Measurements from ENCODE around the gene DYNC2H1.
A peak's percentile ranks its signal among the peaks of the same experiment; 100 is the strongest.

Gene DYNC2H1

DNA sequence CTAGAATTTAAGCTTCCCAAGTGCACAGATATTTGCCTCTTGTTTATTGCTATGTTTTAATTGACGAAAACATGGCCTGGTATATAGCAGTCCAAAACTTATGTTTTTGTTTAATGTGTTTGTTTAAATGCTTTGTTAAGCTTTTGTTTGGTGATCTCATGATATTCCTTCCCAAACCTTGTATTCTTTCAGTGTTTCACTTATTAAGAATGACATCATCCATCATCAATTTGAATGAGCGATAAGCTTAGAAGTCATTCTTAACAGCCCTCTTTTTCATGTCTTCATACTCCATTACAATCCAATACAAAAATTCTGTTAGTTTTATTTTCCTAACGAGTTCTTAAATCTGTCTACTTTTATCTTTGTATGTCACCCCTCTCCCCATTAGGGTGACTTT lies 206.0 kb downstream of the DYNC2H1 start:
- no peaks in the 10 kb centered on the region for H3K36me3 ChIP-seq (ENCODE audit: control insufficient read depth, insufficient read depth, low read length)
- no peak overlapping the region for H3K4me3 ChIP-seq (ENCODE audit: insufficient read depth, low read depth, low read length, poor library complexity, severe bottlenecking)
- DNase-seq = no peak
- H3K9me3 ChIP-seq (ENCODE audit: control insufficient read depth, low read length) = no peaks in the 10 kb centered on the region
- no peaks in the 10 kb centered on the region for H3K27me3 ChIP-seq (replicated peaks; ENCODE audit: control insufficient read depth, insufficient read depth, low read length, poor library complexity, severe bottlenecking)
- no peaks in the 10 kb centered on the region for H3K4me1 ChIP-seq (ENCODE audit: control insufficient read depth, insufficient read depth, low read length, poor library complexity, severe bottlenecking)
- no peak overlapping the region for H3K27ac ChIP-seq (ENCODE audit: insufficient read depth, low read length, poor library complexity, severe bottlenecking)

DNA sequence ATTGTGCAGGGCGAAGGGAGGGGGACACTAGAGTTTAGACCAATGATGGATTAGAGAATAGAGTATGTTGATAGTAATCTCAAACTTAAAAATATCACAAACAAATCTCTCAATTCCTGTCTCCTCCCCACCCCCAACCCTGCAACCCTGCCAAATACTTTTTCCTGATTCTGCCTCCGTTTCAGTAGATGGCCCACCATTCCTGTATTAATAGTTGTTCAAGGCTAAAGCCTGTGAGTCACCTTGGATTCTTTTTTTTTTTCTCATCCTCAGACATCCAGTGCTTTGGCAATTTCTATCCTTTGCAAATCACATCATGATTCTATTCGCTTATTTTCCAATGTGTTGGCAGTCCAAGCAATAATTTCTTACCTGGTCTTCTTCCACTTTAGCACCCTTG lies 207.9 kb downstream of the DYNC2H1 start:
- no peaks in the 10 kb centered on the region for H3K27me3 ChIP-seq (replicated peaks; ENCODE audit: control insufficient read depth, insufficient read depth, low read length, poor library complexity, severe bottlenecking)
- no peaks in the 10 kb centered on the region for H3K9me3 ChIP-seq (ENCODE audit: control insufficient read depth, low read length)
- no peak for DNase-seq
- H3K27ac ChIP-seq (ENCODE audit: insufficient read depth, low read length, poor library complexity, severe bottlenecking) = no peak overlapping the region
- H3K4me3 ChIP-seq (ENCODE audit: insufficient read depth, low read depth, low read length, poor library complexity, severe bottlenecking) = no peak overlapping the region
- no peaks in the 10 kb centered on the region for H3K36me3 ChIP-seq (ENCODE audit: control insufficient read depth, insufficient read depth, low read length)
- no peaks in the 10 kb centered on the region for H3K4me1 ChIP-seq (ENCODE audit: control insufficient read depth, insufficient read depth, low read length, poor library complexity, severe bottlenecking)

DNA sequence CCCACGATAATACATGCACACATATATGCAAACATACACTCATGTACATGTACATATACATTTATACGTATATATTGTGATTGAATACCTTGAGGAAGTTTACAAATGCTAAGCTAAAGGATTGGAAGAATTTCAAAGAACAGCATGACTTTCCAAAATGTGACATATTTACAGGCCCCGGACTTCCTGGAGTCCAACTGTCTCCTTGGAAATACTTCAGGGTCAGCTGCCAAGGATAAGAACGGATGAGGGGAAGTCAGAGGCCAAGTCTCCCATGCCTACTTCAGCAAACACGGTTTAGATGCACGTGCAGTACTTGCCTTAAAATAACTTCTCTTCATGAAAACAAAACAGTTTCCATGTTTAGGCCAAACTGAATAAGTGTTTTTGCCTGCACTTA lies 213.6 kb downstream of the DYNC2H1 start:
- Histone ChIP-seq H3K36me3 (ENCODE audit: control insufficient read depth, insufficient read depth, low read length) (no peaks in the 10 kb centered on the region), H3K4me1 (ENCODE audit: control insufficient read depth, insufficient read depth, low read length, poor library complexity, severe bottlenecking) (no peaks in the 10 kb centered on the region), H3K27ac (ENCODE audit: insufficient read depth, low read length, poor library complexity, severe bottlenecking) (no peak overlapping the region), H3K9me3 (ENCODE audit: control insufficient read depth, low read length) (no peaks in the 10 kb centered on the region), H3K4me3 (ENCODE audit: insufficient read depth, low read depth, low read length, poor library complexity, severe bottlenecking) (no peak overlapping the region), H3K27me3 (replicated peaks; ENCODE audit: control insufficient read depth, insufficient read depth, low read length, poor library complexity, severe bottlenecking) (no peaks in the 10 kb centered on the region)
- no peak for DNase-seq

DNA sequence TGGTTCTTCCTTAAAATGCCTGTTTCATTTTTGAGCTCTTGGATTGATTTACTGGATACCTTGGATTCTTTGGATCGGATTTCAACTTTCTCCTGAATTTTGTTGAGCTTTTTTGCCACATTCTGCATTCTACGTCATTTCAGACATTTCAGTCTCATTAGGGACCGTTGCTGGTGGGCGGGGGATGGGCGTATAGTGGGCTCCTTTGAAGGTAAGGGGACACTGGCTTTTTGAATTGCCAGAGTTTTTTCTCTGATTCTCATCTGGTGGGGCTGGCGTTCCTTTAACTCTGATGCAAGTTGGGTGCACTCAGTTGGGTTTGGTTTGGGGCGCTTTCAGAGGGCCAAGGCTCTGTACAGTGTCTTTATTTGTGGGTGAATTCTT lies 216.5 kb downstream of the DYNC2H1 start:
- H3K36me3 ChIP-seq (ENCODE audit: control insufficient read depth, insufficient read depth, low read length) = no peaks in the 10 kb centered on the region
- DNase-seq = no peak
- no peak overlapping the region for H3K27ac ChIP-seq (ENCODE audit: insufficient read depth, low read length, poor library complexity, severe bottlenecking)
- H3K9me3 ChIP-seq (ENCODE audit: control insufficient read depth, low read length) = no peaks in the 10 kb centered on the region
- H3K27me3 ChIP-seq (replicated peaks; ENCODE audit: control insufficient read depth, insufficient read depth, low read length, poor library complexity, severe bottlenecking) = no peaks in the 10 kb centered on the region
- H3K4me1 ChIP-seq (ENCODE audit: control insufficient read depth, insufficient read depth, low read length, poor library complexity, severe bottlenecking) = no peaks in the 10 kb centered on the region
- no peak overlapping the region for H3K4me3 ChIP-seq (ENCODE audit: insufficient read depth, low read depth, low read length, poor library complexity, severe bottlenecking)

DNA sequence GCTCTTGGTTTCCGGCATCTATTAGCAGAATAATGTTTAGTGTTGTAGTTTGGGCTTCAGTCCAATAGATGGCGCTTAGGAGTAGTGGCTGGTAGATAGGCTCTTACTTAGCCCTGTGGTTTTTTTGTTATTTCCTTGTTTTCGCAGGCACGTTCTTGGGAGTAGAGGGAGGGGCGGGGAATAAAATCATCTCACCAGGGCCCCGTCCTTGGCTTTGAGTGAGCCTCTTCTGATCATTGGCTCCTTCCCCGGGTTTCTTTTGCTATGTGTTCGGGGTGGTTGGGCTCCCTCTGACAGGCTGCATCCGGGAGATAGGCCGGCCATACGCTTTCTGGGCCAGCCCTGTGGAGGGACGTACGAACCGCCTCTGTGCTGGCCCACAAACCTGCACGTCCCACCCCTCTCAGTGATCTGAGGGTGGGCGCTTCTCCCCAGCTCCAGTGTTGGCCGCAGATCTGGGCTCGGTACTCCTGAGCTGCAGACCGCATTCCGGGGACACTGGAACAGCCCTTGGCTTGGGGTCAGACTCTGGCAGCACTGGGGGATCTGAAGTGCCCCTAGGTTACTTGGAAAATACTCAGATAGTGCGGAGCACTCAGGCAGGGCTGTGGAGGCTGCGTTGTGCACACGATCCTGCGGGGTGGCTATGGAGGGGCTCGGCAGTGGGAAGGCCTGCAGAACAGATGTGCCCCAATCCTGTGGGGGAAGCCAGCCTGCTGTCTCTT lies 217.0 kb downstream of the DYNC2H1 start:
- no peaks in the 10 kb centered on the region for H3K36me3 ChIP-seq (ENCODE audit: control insufficient read depth, insufficient read depth, low read length)
- H3K27me3 ChIP-seq (replicated peaks; ENCODE audit: control insufficient read depth, insufficient read depth, low read length, poor library complexity, severe bottlenecking) = no peaks in the 10 kb centered on the region
- H3K9me3 ChIP-seq (ENCODE audit: control insufficient read depth, low read length) = no peaks in the 10 kb centered on the region
- no peak overlapping the region for H3K4me3 ChIP-seq (ENCODE audit: insufficient read depth, low read depth, low read length, poor library complexity, severe bottlenecking)
- DNase-seq = peak in 1 of 3 donors; percentile 5
- H3K27ac ChIP-seq (ENCODE audit: insufficient read depth, low read length, poor library complexity, severe bottlenecking) = no peak overlapping the region
- no peaks in the 10 kb centered on the region for H3K4me1 ChIP-seq (ENCODE audit: control insufficient read depth, insufficient read depth, low read length, poor library complexity, severe bottlenecking)

DNA sequence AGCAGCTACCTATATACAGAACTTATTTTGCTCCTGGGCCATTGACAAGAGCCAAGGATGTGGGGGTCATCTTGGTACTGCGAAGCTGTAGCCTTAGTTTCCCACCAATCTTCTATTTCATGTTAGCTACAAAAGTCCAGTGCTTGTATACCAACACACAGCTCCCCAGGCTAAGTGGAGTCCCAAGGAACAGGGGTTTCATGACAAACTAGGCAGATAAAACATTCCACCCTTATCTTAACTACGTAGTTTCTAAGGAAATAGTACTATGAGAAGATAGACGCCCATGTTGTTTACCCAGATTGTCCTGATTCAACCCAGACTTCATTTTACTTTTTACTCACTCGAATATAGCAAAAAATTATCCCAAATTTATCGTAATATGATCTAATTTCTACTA lies 218.5 kb downstream of the DYNC2H1 start:
- Histone ChIP-seq H3K27me3 (replicated peaks; ENCODE audit: control insufficient read depth, insufficient read depth, low read length, poor library complexity, severe bottlenecking) (no peaks in the 10 kb centered on the region), H3K4me1 (ENCODE audit: control insufficient read depth, insufficient read depth, low read length, poor library complexity, severe bottlenecking) (no peaks in the 10 kb centered on the region), H3K9me3 (ENCODE audit: control insufficient read depth, low read length) (no peaks in the 10 kb centered on the region), H3K27ac (ENCODE audit: insufficient read depth, low read length, poor library complexity, severe bottlenecking) (no peak overlapping the region), H3K4me3 (ENCODE audit: insufficient read depth, low read depth, low read length, poor library complexity, severe bottlenecking) (no peak overlapping the region), H3K36me3 (ENCODE audit: control insufficient read depth, insufficient read depth, low read length) (no peaks in the 10 kb centered on the region)
- DNase-seq = no peak

DNA sequence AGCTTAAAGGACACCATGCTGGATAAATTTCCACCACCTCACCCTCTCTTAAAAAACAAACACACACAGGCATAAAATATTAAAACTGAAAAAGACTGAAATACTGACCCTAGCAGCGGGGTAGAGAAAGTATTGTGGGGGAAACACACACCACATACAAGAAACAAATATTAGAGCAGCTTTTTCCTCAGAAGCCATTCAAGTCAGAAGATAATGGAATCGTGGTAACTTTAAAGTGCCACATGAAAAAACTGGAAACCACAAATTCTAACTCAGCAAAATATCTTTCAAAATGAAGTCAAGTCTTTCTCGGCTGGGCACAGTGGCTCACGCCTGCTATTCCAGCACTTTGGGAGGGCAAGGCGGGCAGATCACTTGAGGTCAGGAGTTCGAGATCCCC lies 223.2 kb downstream of the DYNC2H1 start:
- Histone ChIP-seq H3K27ac (ENCODE audit: insufficient read depth, low read length, poor library complexity, severe bottlenecking) (no peak overlapping the region), H3K27me3 (replicated peaks; ENCODE audit: control insufficient read depth, insufficient read depth, low read length, poor library complexity, severe bottlenecking) (no peaks in the 10 kb centered on the region), H3K4me1 (ENCODE audit: control insufficient read depth, insufficient read depth, low read length, poor library complexity, severe bottlenecking) (no peaks in the 10 kb centered on the region), H3K36me3 (ENCODE audit: control insufficient read depth, insufficient read depth, low read length) (no peaks in the 10 kb centered on the region), H3K4me3 (ENCODE audit: insufficient read depth, low read depth, low read length, poor library complexity, severe bottlenecking) (no peak overlapping the region), H3K9me3 (ENCODE audit: control insufficient read depth, low read length) (no peaks in the 10 kb centered on the region)
- no peak for DNase-seq

DNA sequence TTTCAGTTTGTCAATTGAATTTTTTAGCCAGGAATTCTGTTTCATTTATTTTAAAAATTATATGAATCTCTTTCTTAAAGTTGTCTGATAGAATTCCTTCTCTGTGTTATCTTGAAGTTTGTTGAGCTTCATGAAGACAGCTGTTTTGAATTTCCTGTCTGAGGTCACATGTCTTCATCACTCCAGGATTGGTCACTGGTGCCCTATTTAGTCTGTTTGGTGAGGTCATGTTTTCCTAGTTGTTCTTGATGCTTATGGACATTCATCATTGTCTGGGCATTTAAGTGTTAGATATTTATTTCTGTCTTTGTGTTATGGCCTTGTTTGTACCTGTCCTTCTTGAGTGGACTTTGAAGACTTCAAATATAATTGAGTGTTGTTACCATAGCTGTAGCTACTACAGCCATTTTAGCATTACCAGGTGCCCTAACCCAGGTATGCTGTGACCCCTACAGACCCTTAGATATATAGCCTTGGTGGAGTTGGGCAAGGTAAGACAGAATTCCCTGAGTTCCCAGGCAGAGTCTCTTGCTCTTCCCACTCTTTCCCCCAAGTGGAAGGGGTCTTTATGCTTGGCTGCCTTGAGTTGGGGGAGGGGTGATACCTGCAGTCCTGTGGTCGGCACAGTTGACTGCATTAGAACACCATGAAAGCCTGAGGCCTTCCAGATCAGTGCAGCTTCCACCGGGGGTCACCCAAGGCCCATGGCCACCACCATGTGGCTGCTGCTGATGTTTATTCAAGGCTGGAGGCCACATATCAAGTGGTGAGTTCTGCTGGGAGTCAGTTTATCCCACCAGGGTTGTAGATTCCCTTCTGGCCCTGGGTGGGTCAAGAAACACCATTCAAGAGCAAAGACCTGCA lies 229.6 kb downstream of the DYNC2H1 start:
- Histone ChIP-seq H3K27ac (ENCODE audit: insufficient read depth, low read length, poor library complexity, severe bottlenecking) (no peak overlapping the region), H3K4me3 (ENCODE audit: insufficient read depth, low read depth, low read length, poor library complexity, severe bottlenecking) (no peak overlapping the region), H3K4me1 (ENCODE audit: control insufficient read depth, insufficient read depth, low read length, poor library complexity, severe bottlenecking) (no peaks in the 10 kb centered on the region), H3K36me3 (ENCODE audit: control insufficient read depth, insufficient read depth, low read length) (no peaks in the 10 kb centered on the region), H3K9me3 (ENCODE audit: control insufficient read depth, low read length) (no peaks in the 10 kb centered on the region), H3K27me3 (replicated peaks; ENCODE audit: control insufficient read depth, insufficient read depth, low read length, poor library complexity, severe bottlenecking) (no peaks in the 10 kb centered on the region)
- DNase-seq = no peak

DNA sequence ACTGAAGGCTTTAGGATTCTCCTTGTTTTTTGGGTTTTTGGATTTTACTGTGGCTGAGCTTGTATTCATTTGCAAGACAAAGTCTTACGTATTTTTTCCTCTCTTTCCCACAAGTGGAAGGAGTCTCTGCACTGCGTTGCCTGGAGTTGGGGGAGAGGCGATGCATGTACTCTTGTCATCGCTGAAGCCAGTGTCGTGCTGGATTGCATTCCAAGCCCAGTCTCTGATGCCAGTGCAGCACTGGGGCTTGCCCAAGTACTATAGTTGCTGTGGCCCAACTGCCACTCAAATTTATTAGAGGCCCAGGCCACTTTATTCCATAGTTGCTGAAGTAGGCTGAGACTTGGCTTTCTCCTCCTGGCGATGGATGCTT lies 230.2 kb downstream of the DYNC2H1 start:
- DNase-seq = no peak
- Histone ChIP-seq H3K9me3 (ENCODE audit: control insufficient read depth, low read length) (no peaks in the 10 kb centered on the region), H3K4me1 (ENCODE audit: control insufficient read depth, insufficient read depth, low read length, poor library complexity, severe bottlenecking) (no peaks in the 10 kb centered on the region), H3K27me3 (replicated peaks; ENCODE audit: control insufficient read depth, insufficient read depth, low read length, poor library complexity, severe bottlenecking) (no peaks in the 10 kb centered on the region), H3K36me3 (ENCODE audit: control insufficient read depth, insufficient read depth, low read length) (no peaks in the 10 kb centered on the region), H3K27ac (ENCODE audit: insufficient read depth, low read length, poor library complexity, severe bottlenecking) (no peak overlapping the region), H3K4me3 (ENCODE audit: insufficient read depth, low read depth, low read length, poor library complexity, severe bottlenecking) (no peak overlapping the region)

DNA sequence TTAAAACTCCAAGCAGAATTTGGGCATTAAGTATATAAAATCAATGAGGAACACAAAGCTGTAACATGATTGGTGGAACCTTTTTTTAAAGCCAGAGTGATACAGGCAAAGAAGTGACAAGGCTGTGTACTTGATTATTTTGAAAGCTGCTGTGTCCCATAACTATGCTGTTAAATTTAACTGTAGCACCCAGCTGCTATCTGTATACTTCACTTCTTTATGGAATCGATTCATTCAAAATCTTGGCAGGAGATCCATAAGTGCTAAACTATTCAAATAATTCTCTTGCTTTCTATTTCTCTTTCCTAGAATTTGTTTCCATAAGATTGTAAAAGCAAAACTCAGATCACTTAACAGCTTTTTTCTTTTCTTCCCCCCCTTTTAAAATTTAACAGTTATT lies 231.7 kb downstream of the DYNC2H1 start:
- no peaks in the 10 kb centered on the region for H3K27me3 ChIP-seq (replicated peaks; ENCODE audit: control insufficient read depth, insufficient read depth, low read length, poor library complexity, severe bottlenecking)
- no peaks in the 10 kb centered on the region for H3K9me3 ChIP-seq (ENCODE audit: control insufficient read depth, low read length)
- no peak overlapping the region for H3K4me3 ChIP-seq (ENCODE audit: insufficient read depth, low read depth, low read length, poor library complexity, severe bottlenecking)
- no peaks in the 10 kb centered on the region for H3K36me3 ChIP-seq (ENCODE audit: control insufficient read depth, insufficient read depth, low read length)
- DNase-seq = no peak
- H3K27ac ChIP-seq (ENCODE audit: insufficient read depth, low read length, poor library complexity, severe bottlenecking) = no peak overlapping the region
- H3K4me1 ChIP-seq (ENCODE audit: control insufficient read depth, insufficient read depth, low read length, poor library complexity, severe bottlenecking) = no peaks in the 10 kb centered on the region

Data from effector memory CD4-positive, alpha-beta T cell (primary cell).